Measurements from ENCODE around the gene SYT1. TPM values are rescaled to one million over a fixed set of nuclear protein-coding genes. Genes with fewer than 3 reads are reported as not detected.

SYT1 gene
- polyA plus RNA-seq, 3 donors = 0.72 TPM; not detected in 2

DNA sequence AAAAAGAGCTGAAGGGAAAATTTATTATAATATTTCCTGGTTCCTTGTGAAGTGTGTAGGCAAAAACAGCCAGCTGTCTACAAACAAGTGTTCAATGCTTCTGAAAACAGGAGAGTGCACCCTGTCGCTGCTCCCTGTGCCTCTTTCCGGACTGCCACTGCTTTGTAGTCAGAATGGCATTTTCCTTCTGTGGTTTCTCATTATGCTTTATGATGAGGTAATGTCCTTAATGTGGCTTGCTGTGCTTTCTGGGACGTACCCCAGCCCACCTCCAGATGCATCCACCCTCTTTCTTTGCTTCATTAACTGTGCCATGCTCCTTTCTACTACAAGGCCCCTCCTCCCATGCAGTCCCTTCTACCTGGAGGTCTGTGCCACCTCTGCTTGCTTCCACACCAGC lies 148.1 kb downstream of the SYT1 start:
- H3K27me3 Mint-ChIP-seq (ENCODE audit: low read depth in 3 of 3) = no peaks in the 10 kb centered on the region
- Histone ChIP-seq H2AFZ (ENCODE audit: insufficient read depth, low read depth, low read length, poor library complexity, severe bottlenecking) (no peak overlapping the region), H3K36me3 (replicated peaks in 1 of 2; ENCODE audit: control insufficient read depth in 1 of 2, insufficient read depth in 2 of 2, low read length in 2 of 2) (no peaks in the 10 kb centered on the region), H3K27ac (ENCODE audit: low read depth in 1 of 2, low read length in 2 of 2) (no peak overlapping the region), H3K9ac (ENCODE audit: insufficient read depth, low read length, poor library complexity, severe bottlenecking) (no peak overlapping the region), H3K79me2 (ENCODE audit: insufficient read depth, low read length) (no peaks in the 10 kb centered on the region), H3K27me3 (ENCODE audit: control insufficient read depth in 2 of 2, insufficient read depth in 2 of 2, low read length in 2 of 2) (no peaks in the 10 kb centered on the region), H4K20me1 (ENCODE audit: insufficient read depth, low read length) (no peaks in the 10 kb centered on the region), H3K9me3 (replicated peaks in 1 of 2; ENCODE audit: control insufficient read depth in 1 of 2, insufficient read depth in 1 of 2, low read length in 2 of 2) (no peaks in the 10 kb centered on the region), H3K4me3 (replicated peaks in 1 of 3; ENCODE audit: low read depth in 2 of 3, low read length in 3 of 3) (no peak overlapping the region), H3K4me2 (replicated peaks; ENCODE audit: extremely low read depth, low read length, poor library complexity, severe bottlenecking) (no peak overlapping the region), H3K4me1 (ENCODE audit: control insufficient read depth in 1 of 2, insufficient read depth in 2 of 2, low read length in 2 of 2) (no peaks in the 10 kb centered on the region)
- TF ChIP-seq, protein P1, sequence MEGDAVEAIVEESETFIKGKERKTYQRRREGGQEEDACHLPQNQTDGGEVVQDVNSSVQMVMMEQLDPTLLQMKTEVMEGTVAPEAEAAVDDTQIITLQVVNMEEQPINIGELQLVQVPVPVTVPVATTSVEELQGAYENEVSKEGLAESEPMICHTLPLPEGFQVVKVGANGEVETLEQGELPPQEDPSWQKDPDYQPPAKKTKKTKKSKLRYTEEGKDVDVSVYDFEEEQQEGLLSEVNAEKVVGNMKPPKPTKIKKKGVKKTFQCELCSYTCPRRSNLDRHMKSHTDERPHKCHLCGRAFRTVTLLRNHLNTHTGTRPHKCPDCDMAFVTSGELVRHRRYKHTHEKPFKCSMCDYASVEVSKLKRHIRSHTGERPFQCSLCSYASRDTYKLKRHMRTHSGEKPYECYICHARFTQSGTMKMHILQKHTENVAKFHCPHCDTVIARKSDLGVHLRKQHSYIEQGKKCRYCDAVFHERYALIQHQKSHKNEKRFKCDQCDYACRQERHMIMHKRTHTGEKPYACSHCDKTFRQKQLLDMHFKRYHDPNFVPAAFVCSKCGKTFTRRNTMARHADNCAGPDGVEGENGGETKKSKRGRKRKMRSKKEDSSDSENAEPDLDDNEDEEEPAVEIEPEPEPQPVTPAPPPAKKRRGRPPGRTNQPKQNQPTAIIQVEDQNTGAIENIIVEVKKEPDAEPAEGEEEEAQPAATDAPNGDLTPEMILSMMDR (IDR thresholded peaks at IDR 0.05) = no peak
- 80% methylated on average over 1 of the region's 3 CpGs for WGBS (ENCODE audit: insufficient coverage)
- no peak overlapping the region for H3K27ac Mint-ChIP-seq
- no peak overlapping the region for H3K4me3 Mint-ChIP-seq
- peaks cover 0 to 5% (median 1%) of the 10 kb centered on the region in 7 donors for H3K9me3 Mint-ChIP-seq
- H3K36me3 Mint-ChIP-seq = no peaks in the 10 kb centered on the region
- H3K4me1 Mint-ChIP-seq = no peaks in the 10 kb centered on the region
- DNase-seq = no peak
- intact Hi-C loops (cut with micrococcal nuclease) = no loop called here

DNA sequence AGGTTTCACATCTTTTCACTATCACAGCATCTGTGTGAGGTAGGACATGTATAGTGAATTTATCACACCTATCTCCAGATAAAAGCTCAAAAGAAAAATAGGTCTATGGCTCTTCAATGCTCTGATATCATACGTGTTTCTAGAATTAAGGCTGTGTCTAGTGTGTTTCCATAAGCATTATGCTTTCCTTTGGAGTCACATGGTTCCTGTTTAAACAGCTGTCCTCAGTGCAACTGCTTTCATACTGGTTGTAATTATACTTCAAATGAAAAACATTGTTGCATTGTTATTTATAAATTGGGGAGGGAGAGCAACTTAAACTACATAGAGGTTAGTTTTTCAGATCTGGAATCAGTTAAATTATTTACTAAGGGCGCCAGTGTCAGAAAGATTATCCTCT lies 151.6 kb downstream of the SYT1 start:
- Mint-ChIP-seq H3K27ac (no peak overlapping the region), H3K9me3 (peaks cover 0 to 5% (median 0%) of the 10 kb centered on the region in 7 donors), H3K27me3 (ENCODE audit: low read depth in 3 of 3) (no peaks in the 10 kb centered on the region), H3K36me3 (no peaks in the 10 kb centered on the region), H3K4me1 (no peaks in the 10 kb centered on the region), H3K4me3 (no peak overlapping the region)
- Histone ChIP-seq H3K27me3 (ENCODE audit: control insufficient read depth in 2 of 2, insufficient read depth in 2 of 2, low read length in 2 of 2) (no peaks in the 10 kb centered on the region), H3K4me1 (ENCODE audit: control insufficient read depth in 1 of 2, insufficient read depth in 2 of 2, low read length in 2 of 2) (no peaks in the 10 kb centered on the region), H2AFZ (ENCODE audit: insufficient read depth, low read depth, low read length, poor library complexity, severe bottlenecking) (no peak overlapping the region), H3K79me2 (ENCODE audit: insufficient read depth, low read length) (no peaks in the 10 kb centered on the region), H3K4me2 (replicated peaks; ENCODE audit: extremely low read depth, low read length, poor library complexity, severe bottlenecking) (no peak overlapping the region), H3K4me3 (replicated peaks in 1 of 3; ENCODE audit: low read depth in 2 of 3, low read length in 3 of 3) (no peak overlapping the region), H3K9me3 (replicated peaks in 1 of 2; ENCODE audit: control insufficient read depth in 1 of 2, insufficient read depth in 1 of 2, low read length in 2 of 2) (no peaks in the 10 kb centered on the region), H4K20me1 (ENCODE audit: insufficient read depth, low read length) (no peaks in the 10 kb centered on the region), H3K27ac (ENCODE audit: low read depth in 1 of 2, low read length in 2 of 2) (no peak overlapping the region), H3K9ac (ENCODE audit: insufficient read depth, low read length, poor library complexity, severe bottlenecking) (no peak overlapping the region), H3K36me3 (replicated peaks in 1 of 2; ENCODE audit: control insufficient read depth in 1 of 2, insufficient read depth in 2 of 2, low read length in 2 of 2) (no peaks in the 10 kb centered on the region)
- WGBS (ENCODE audit: insufficient coverage) = no CpG with 5 or more reads among the region's 2 CpGs
- no peak for DNase-seq
- intact Hi-C loops (cut with micrococcal nuclease) = no loop called here
- TF ChIP-seq, protein P1 (IDR thresholded peaks at IDR 0.05) = no peak

Data from CD14-positive monocyte (primary cell).